T follicular helper cell (primary cell): ENCODE data around the gene CACNB4.
"Not testable (repeated sequence)": the region's sequence is repeated elsewhere in the genome, so short reads cannot be mapped to it uniquely, and the experiment has no call there.

Experiments
- DNase-seq: peaks from one replicate; pipeline ENCODE4 v3.0.0-alpha.2; 2020; ENCODE audit warnings: low read depth

The CACNB4 gene

DNA sequence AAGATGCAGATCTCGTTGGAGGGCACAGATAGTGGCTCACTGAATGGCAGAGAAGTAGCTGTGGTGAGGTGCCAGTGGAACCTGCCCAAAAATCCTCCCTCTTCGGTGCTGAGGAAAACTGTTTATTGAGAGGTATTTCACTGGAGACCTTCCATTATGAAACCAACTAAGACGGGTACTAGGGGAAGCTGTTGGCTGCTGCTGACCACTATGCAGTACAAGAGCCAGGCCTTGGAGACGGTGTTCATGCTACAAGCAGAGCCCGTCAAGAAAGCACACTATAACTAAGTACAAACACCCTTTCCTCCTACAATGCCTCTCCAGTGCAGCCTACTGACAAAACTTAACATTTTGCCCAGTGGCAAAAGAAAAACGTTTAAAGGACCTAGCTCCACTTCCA lies 275.2 kb downstream of the CACNB4 start:
- no peak for DNase-seq

- no peak for DNase-seq
These were observed 278.9 kb downstream of the CACNB4 start for GRCh38 chr2:151819920-151820319.

DNA sequence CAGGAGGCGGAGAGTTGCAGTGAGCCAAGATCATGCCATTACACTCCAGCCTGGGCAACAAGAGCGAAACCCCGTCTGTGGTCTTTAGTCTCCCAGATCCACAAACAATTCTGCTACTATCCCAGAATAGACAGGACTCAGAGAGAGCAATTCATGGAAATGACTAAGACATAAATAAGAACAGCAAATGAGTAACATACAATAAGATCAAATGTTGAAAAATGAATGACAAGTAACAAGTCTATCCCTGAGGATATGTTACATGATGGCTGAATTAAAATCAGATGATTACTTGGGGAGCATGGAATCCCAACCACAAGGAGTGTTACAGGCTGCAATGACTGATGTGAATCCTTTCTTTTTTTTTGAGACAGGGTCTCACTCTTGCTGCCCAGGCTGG lies 280.9 kb downstream of the CACNB4 start:
- DNase-seq: no peak

- no peak for DNase-seq
These were observed 282.0 kb downstream of the CACNB4 start for GRCh38 chr2:151816843-151817242.

GRCh38 chr2:151815821-151816489 lies 282.9 kb downstream of the CACNB4 start:
- no peak for DNase-seq

GRCh38 chr2:151810489-151810888 lies 288.4 kb downstream of the CACNB4 start:
- no peak for DNase-seq

DNA sequence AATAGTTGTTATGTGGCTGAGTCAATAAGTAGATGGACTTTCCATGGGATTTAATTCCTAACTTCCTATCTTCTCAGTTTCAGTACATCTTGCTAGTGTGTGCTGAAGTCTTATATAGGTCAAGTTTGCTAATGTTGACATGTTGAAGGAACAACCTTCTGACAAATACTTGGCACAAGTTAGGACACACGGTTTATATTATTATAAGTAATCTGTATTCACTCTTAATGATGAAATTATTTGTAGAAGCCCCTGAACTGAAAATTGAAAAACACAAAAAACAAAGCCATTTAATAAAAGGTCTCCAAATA lies 289.8 kb downstream of the CACNB4 start:
- DNase-seq: no peak

DNA sequence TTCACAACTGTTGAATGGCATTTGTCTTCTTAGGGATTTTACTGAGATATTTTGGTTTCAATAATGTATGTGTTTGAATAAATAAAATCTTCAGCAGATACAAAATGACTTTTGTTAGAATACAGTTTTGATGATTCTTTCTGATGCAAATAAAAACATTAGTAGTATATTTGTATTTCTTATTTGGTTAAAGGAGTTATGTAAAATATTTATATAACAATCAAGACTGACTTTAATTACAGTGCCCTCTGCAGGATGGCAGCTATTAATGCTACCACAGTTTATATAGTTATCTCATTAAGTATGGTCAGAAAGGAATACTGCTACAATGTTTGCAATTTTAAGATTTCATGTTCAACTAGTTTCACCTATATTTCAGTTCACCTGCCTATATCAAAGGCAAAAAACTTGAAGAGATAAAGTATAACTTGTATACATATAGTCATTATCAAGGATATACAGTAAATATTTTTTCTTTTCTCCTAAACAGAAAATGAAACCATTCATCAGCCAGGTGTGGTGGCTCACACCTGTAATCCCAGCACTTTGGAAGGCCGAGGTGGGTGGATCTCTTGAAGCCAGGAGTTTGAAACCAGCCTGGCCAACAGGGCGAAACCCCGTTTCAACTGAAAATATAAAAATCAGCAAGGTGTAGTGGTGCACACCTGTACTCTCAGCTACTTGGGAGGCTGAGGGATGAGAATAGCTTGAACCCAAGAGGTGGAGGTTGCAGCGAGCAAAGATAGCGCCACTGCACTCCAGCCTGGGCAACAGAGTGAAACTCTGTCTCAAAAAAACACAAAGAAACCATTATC lies 290.4 kb downstream of the CACNB4 start:
- no peak for DNase-seq

GRCh38 chr2:151805961-151806360 lies 292.9 kb downstream of the CACNB4 start:
- no peak for DNase-seq

GRCh38 chr2:151805343-151805742 lies 293.5 kb downstream of the CACNB4 start:
- no peak for DNase-seq

GRCh38 chr2:151803811-151804210 lies 295.0 kb downstream of the CACNB4 start:
- DNase-seq: no peak

- DNase-seq: no peak
These were observed 296.5 kb downstream of the CACNB4 start for GRCh38 chr2:151802315-151802714.

DNA sequence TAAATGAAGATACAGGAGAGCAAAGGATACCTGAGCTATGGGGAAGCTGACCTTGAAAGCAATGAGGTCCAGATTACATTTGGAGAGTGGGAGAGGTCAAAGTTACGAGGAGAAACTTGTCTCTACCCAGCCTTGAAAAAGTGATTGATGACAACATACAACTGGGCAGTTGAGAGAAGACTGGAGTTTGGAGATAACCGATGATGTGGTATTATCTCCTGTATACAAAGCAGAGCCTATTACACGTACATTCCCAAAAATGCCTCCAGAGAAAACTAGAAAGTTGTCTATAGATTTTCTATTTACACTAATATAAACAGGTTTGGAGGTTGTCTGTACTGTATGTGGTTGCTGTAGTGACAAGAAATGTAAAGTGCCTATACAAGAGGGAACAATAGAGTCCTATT lies 299.0 kb downstream of the CACNB4 start:
- no peak for DNase-seq

DNA sequence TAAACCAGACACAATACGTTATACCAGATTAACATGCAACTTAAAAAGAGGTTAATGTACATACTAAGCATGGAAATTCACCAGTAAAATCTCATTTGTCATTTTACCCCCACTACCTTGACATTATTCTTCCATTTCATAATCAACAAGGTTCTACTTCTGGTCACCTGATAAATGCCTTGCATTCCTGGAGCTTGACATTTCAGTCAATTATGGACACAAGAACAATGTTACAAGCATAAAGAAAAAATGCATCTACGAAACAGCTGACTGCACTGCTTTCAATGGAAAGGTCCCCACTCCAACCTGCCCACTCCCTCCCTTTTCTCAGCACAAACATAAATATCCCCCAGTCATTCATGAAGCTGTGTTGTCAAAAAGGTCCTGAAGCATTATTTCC lies 302.1 kb downstream of the CACNB4 start:
- DNase-seq: no peak

- DNase-seq: no peak
These were observed 303.1 kb downstream of the CACNB4 start for GRCh38 chr2:151795646-151796240.

DNA sequence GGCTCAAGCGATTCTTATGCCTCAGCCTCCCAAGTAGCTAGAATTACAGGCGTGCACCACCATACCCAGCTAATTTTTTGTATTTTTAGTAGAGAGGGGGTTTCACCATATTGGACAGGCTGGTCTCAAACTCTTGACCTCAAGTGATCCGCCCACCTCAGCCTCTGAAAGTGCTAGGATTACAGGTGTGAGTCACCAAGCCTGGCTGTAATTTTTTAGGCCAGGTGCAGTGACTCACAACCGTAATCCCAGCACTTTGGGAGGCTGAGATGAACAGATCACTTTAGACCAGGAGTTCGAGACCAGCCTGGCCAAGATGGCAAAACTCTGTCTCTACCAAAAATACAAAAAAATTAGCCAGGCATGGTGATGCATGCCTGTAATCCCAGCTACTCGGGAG lies 304.4 kb downstream of the CACNB4 start:
- DNase-seq: not testable (repeated sequence)

DNA sequence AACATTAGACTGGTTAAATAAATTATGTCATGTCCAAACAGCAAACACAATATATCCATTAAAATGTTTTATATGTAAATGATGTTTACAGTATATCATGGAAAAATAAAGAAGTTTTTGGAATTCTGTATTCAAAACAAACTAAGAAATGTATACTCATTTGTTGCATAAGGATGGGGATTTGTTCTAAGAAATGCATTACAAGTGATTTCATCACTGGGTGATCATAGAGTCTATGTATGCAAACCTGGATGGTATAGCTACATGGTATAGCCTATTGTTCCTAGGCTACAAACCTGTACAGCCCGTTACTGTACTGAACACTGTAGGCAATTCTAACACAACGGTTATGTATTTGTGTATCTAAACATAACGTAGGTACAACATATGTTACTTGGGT lies 305.7 kb downstream of the CACNB4 start:
- DNase-seq: no peak

DNA sequence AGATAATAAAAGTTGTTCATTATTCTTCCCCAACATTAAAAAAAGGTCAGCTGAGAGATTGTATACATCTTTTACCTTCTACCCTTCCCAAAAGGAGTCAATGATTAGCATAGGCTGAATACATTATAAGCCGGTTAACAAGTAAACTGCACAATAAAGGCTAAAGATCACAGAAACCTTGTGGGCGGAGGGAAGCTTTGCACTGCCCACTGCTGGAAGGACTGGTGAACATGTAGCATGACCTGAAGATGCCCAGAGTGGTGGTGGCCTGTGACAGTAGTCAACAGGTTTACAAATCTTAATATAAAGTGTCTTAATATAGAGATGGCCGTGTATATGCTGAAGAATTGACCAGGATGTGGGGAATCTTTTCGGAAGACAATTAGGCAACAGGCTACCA lies 306.3 kb downstream of the CACNB4 start:
- DNase-seq: no peak

DNA sequence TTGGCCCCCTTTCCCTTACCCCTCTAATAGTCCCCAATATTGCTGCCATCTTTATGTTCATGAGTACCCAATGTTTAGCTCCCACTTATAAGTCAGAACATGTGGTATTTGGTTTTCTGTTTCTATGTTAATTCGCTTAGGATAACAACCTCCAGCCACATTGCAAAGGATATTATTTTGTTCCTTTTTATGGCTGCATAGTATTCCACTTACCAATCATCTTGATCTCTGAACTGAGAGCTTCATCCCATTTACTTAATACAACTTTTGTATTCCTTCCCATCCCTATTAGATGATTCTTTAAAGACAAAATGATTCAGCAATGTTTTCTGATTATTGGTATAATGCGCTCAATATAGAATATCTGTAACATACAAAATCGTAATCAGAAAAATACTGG lies 307.3 kb downstream of the CACNB4 start:
- DNase-seq: no peak

- DNase-seq: no peak
These were observed 308.2 kb downstream of the CACNB4 start for GRCh38 chr2:151790689-151791088.

GRCh38 chr2:151789055-151789834 lies 309.6 kb downstream of the CACNB4 start:
- DNase-seq: no peak

DNA sequence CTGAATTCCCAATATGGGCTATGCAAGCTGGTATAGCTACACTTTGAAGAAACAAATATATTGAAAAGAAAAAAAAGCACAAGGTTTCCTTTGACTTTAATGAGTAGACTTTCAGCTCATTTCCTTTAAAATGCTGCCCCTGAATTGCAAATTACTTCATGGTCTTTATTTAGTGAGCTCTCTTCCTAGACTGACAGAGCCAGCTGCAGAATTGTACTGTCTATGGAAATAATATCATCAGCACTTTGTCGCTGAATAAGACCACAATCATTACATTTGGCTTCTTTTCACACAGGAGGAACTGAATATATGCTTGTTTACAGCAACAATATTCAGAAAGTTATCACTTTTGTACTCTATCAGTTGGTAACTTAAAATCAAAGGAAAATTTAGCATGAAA lies 312.4 kb downstream of the CACNB4 start:
- DNase-seq: no peak

DNA sequence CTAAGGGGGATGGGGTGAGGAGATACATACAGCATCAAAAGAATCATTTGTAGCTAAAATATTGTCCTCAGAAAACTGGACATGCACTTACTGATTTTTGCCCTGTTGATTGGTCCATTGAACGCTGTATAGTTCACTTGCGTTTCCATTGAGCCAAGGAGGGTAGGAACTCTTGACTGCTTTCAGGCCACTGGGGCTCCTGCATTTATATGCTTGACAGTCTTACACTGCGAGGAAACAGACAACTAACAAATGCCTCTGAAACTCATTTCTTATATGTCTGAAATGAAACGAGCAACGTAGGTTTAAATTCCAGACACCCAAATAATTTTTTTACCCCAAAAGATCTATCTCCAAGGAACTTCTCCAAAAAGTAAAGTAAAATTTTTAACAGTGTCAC lies 312.8 kb downstream of the CACNB4 start:
- no peak for DNase-seq
